Suprapubic skin (tissue), 3 donors: ENCODE data around the gene MYH7B.

Experiments
- CTCF ChIP-seq, 2 donors: fragments of 200-600 bp in 1 of 2; fragments of 450-650 bp in 1 of 2; sonication (generic) in 1 of 2; IDR thresholded peaks; one replicate each; pipeline ENCODE4 v1.5.1; 2016 to 2019; ENCODE audit warnings: antibody characterized with exemption in 2 of 2, mild to moderate bottlenecking in 1 of 2, moderate library complexity in 1 of 2
- POLR2AphosphoS5 ChIP-seq, 3 donors: sonication (generic); formaldehyde crosslinking; IDR thresholded peaks; one replicate each; pipeline ENCODE4 v1.6.1; 2017; ENCODE audit warnings: antibody characterized with exemption in 3 of 3

- TF ChIP-seq CTCF (IDR thresholded peaks at IDR 0.05) (no peak), POLR2AphosphoS5 (IDR thresholded peaks at IDR 0.05) (no peak)
Measured at GRCh38 chr20:34995192-34995591, 39.5 kb downstream of the MYH7B start.
